MCF 10A (cell line): ENCODE results near the gene IFI27L2. TPM values are rescaled to one million over a fixed set of nuclear protein-coding genes. Genes with fewer than 3 reads are reported as not detected.
"Not testable (repeated sequence)": the region's sequence is repeated elsewhere in the genome, so short reads cannot be mapped to it uniquely, and the experiment has no call there.

ENCODE experiments used
- BruUV-seq: library from RNA; stranded (reverse); fragments of 400-500 nt; replicated peaks from 2 replicates; lab custom pipeline; 2021; lab: Mats Ljungman, UMichigan
- CTCF ChIA-PET: fragments of 300-600 bp; sonication (Branson Sonifier 250); formaldehyde crosslinking; extraction: SDS; loops from one replicate; lab custom pipeline; 2021; ENCODE audit warnings: antibody characterized with exemption, inconsistent platforms; lab: Yijun Ruan, JAX
- POLR2A ChIA-PET: fragments of 300-600, 350-650 bp; sonication (Branson Sonifier 250); formaldehyde crosslinking; extraction: SDS; loops from one replicate; lab custom pipeline; 2020; ENCODE audit warnings: antibody characterized with exemption, inconsistent platforms; lab: Yijun Ruan, JAX
- DNase-seq: peaks from one replicate; pipeline ENCODE4 v3.0.0-alpha.2; 2018; ENCODE audit not compliant: unreplicated experiment
- H3K27ac Mint-ChIP-seq: one replicate; pipeline ENCODE4 v1.8.0; 2022; ENCODE audit warnings: mild to moderate bottlenecking, low read depth, mixed read lengths; ENCODE audit not compliant: unreplicated experiment
- H3K27me3 Mint-ChIP-seq: one replicate; pipeline ENCODE4 v1.8.0; 2022; ENCODE audit warnings: mixed read lengths; ENCODE audit not compliant: insufficient read depth, unreplicated experiment
- H3K36me3 Mint-ChIP-seq: one replicate; pipeline ENCODE4 v1.8.0; 2022; ENCODE audit warnings: mild to moderate bottlenecking, moderate library complexity, mixed read lengths; ENCODE audit not compliant: insufficient read depth, unreplicated experiment
- H3K4me1 Mint-ChIP-seq: one replicate; pipeline ENCODE4 v1.8.0; 2022; ENCODE audit warnings: mixed read lengths; ENCODE audit not compliant: insufficient read depth, unreplicated experiment
- H3K4me3 Mint-ChIP-seq: one replicate; pipeline ENCODE4 v1.8.0; 2022; ENCODE audit warnings: mild to moderate bottlenecking, moderate library complexity, mixed read lengths; ENCODE audit not compliant: unreplicated experiment
- H3K9me3 Mint-ChIP-seq: one replicate; pipeline ENCODE4 v1.8.0; 2022; ENCODE audit warnings: mixed read lengths; ENCODE audit not compliant: unreplicated experiment
- intact Hi-C: fragments of 100-400 bp; cut with micrococcal nuclease; formaldehyde crosslinking; loops from 2 replicates; pipeline ENCODE4 v1.14.1; 2022
- total RNA-seq: library from RNA; stranded (reverse); gene quantifications from 2 replicates; pipeline ENCODE4 v1.2.3, GENCODE V29; 2022
- TF ChIP-seq, protein P1 (sequence below): fragments of 200-600 bp; IDR thresholded peaks from one replicate; pipeline ENCODE4 v1.8.0; 2022; ENCODE audit warnings: antibody characterized with exemption, mild to moderate bottlenecking; ENCODE audit not compliant: unreplicated experiment

The IFI27L2 gene
- total RNA-seq, 1 experiment from 2014 or later, result 44.3 TPM

DNA sequence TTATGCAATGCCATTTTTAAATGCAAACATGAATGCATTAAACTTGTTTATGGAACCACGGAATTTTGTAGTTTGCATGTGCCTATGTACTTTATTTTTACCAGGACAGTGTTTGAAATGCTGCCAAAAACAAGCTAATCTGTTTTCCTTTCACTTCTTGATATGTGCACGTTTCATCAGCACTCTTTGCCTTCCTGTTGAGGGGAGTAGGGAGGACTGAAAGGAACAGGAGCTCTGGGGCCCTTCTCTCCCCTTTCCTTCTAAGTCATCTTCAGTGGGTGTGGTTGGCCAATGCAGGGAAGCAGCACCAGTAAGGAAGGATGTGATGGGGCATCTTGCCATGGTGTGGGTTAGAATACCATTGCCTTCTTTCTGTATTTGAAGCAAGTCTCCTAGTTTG, 32.6 kb upstream of the IFI27L2 start:
- intact Hi-C loops, result no loop called here

DNA sequence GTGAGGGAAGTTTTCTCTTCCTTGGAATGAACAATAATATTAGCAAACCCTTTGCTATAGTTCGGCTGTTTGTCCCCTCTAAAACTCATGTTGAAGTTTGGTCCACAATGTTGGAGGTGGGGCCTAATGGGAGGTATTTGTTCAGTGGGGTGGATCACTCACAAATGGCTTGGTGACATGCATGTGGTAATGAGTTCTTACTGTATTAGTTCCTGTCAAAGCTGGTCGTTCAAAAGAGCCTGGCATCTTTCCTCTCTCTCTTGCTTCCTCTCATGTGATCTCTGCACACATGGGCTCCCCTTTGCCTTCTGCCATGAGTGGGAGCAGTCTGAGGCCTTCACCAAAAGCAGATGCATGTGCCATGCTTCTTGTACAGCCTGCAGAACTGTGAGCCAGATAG, 31.7 kb upstream of the IFI27L2 start:
- BruUV-seq, result no TSS peak
- DNase-seq, result no peak
- TF ChIP-seq, protein P1, sequence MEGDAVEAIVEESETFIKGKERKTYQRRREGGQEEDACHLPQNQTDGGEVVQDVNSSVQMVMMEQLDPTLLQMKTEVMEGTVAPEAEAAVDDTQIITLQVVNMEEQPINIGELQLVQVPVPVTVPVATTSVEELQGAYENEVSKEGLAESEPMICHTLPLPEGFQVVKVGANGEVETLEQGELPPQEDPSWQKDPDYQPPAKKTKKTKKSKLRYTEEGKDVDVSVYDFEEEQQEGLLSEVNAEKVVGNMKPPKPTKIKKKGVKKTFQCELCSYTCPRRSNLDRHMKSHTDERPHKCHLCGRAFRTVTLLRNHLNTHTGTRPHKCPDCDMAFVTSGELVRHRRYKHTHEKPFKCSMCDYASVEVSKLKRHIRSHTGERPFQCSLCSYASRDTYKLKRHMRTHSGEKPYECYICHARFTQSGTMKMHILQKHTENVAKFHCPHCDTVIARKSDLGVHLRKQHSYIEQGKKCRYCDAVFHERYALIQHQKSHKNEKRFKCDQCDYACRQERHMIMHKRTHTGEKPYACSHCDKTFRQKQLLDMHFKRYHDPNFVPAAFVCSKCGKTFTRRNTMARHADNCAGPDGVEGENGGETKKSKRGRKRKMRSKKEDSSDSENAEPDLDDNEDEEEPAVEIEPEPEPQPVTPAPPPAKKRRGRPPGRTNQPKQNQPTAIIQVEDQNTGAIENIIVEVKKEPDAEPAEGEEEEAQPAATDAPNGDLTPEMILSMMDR, result no peak
- Mint-ChIP-seq H3K27ac (no peak overlapping the region), H3K27me3 (peaks cover 36% of the 10 kb centered on the region), H3K4me1 (no peaks in the 10 kb centered on the region), H3K9me3 (no peaks in the 10 kb centered on the region), H3K36me3 (no peaks in the 10 kb centered on the region), H3K4me3 (no peak overlapping the region)
- POLR2A ChIA-PET, result interaction anchor here (0.5 kb wide), 1 partner anchor 12 kb away, joined by 3 read pairs; no protein-coding TSS in a partner anchor
- intact Hi-C loops, result no loop called here
- CTCF ChIA-PET, result interaction anchor here (1.0 to 1.1 kb wide), 2 partner anchors 9 to 24 kb away, joined by 3 read pairs; no protein-coding TSS in a partner anchor

More for the DNA sequence above, 32.6 kb upstream of the IFI27L2 start:
- Mint-ChIP-seq H3K4me3 (no peak overlapping the region), H3K9me3 (no peaks in the 10 kb centered on the region), H3K36me3 (no peaks in the 10 kb centered on the region), H3K27ac (no peak overlapping the region), H3K27me3 (peaks cover 32% of the 10 kb centered on the region), H3K4me1 (no peaks in the 10 kb centered on the region)
- BruUV-seq, result no TSS peak
- TF ChIP-seq, protein P1, result no peak
- ChIA-PET CTCF (interaction anchor here (0.6 to 1.1 kb wide), 3 partner anchors 10 to 109 kb away, joined by 3 to 5 read pairs (median 3); no protein-coding TSS in a partner anchor), POLR2A (interaction anchor here (0.6 to 1.0 kb wide), 2 partner anchors 12 to 25 kb away, joined by 3 to 4 read pairs; no protein-coding TSS in a partner anchor)
- peak; percentile 14 for DNase-seq

DNA sequence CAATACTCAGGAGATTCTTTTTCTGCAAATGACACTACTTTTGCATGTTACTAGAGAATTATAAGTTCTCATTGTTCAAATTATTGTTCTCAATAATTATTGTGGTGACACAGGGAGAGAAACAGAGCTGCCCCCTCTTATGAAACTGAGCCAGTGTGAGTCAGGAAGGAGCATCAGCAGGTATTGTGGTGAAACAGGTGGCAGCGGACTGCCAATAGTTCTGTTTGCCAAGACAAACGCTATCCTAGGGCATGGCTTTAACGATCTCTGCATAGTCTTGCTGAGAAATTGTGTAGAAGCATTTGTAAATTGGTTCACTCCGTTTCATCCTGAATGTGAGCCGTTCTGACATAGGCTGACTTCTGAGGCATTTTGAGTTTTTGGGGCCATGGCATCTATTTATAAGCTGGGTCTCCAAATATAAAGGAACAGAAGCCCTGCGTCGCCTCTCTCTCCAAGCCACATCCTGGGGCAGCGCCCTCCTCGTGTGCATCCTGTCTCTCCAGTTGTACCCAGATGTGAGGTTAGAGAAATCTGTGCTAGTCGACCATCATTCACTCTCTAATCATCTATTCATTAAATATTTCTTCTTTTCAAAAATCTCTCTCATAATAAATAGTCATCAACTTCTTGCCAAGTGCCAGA, 29.0 kb upstream of the IFI27L2 start:
- POLR2A ChIA-PET, result interaction anchor here (0.6 to 1.9 kb wide), 4 partner anchors 11 to 93 kb away, joined by 3 to 4 read pairs (median 3); partner anchors contain the start of gene IFI27L2
- peaks cover 36% of the 10 kb centered on the region for H3K27me3 Mint-ChIP-seq
- H3K4me3 Mint-ChIP-seq, result no peak overlapping the region
- TF ChIP-seq, protein P1, result no peak
- no peak overlapping the region for H3K27ac Mint-ChIP-seq
- CTCF ChIA-PET, result interaction anchor here (0.7 to 1.2 kb wide), 4 partner anchors 17 to 514 kb away, joined by 3 to 4 read pairs (median 4); no protein-coding TSS in a partner anchor
- peak; percentile 49 for DNase-seq
- intact Hi-C loops, result no loop called here
- H3K4me1 Mint-ChIP-seq, result no peaks in the 10 kb centered on the region
- no TSS peak for BruUV-seq
- no peaks in the 10 kb centered on the region for H3K36me3 Mint-ChIP-seq
- H3K9me3 Mint-ChIP-seq, result no peaks in the 10 kb centered on the region

DNA sequence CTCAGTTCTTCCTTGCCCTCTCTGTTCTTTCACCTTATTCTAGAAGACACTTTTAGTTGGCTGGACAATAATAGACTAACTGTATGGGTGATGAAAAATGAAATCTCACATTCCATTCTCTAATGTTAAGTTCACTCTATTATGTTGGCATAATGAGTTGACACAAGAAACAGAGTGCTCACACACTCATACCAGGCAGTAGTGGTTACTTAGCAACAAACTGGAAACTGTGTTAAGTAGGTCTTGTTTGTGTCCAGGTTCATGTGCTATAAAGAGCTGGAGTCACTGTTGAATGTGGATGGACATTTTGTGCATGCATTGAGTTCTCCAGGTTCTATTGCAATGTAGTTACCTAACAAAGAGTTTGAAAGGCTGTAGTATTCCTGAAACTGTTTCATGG, 27.8 kb upstream of the IFI27L2 start:
- Mint-ChIP-seq H3K36me3 (no peaks in the 10 kb centered on the region), H3K4me1 (no peaks in the 10 kb centered on the region), H3K9me3 (no peaks in the 10 kb centered on the region), H3K27me3 (peaks cover 42% of the 10 kb centered on the region), H3K27ac (no peak overlapping the region), H3K4me3 (no peak overlapping the region)
- intact Hi-C loops, result no loop called here
- TF ChIP-seq, protein P1, result no peak
- CTCF ChIA-PET, result interaction anchor here (1.1 kb wide), 1 partner anchor 15 kb away, joined by 4 read pairs; no protein-coding TSS in a partner anchor
- POLR2A ChIA-PET, result interaction anchor here (1.9 kb wide), 1 partner anchor 28 kb away, joined by 4 read pairs; the partner anchor contains the start of gene IFI27L2
- no TSS peak for BruUV-seq
- DNase-seq, result no peak

DNA sequence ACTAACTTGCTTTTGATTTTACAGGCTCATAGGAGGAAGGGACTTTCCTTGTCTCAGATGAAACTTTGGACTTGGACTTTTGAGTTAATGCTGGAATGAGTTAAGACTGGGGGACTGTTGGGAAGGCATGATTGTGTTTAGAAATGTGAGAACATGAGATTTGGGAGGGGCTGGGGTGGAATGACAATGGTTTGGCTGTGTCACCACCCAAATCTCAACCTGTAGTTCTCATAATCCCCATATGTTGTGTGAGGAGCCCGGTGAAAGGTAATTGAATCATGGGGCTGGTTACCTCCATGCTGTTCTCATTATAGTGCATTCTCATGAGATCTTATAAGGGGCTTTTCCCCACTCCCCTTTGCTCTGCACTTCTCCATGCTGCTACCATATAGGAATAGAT, 26.7 kb upstream of the IFI27L2 start:
- H3K4me3 Mint-ChIP-seq, CTCF ChIA-PET, H3K9me3 Mint-ChIP-seq, DNase-seq, H3K36me3 Mint-ChIP-seq, intact Hi-C loops, BruUV-seq, POLR2A ChIA-PET, H3K27ac Mint-ChIP-seq, H3K4me1 Mint-ChIP-seq: not testable (repeated sequence)
- peaks cover 50% of the 10 kb centered on the region for H3K27me3 Mint-ChIP-seq
